GM19467 (cell line): ENCODE data around the gene SOX21.

Experiments used
- ATAC-seq: cut with Tn5 transposase; IDR thresholded peaks from one replicate; pipeline ENCODE4 v1.9.1; 2021; ENCODE audit warnings: mild to moderate bottlenecking, moderate library complexity; ENCODE audit not compliant: unreplicated experiment

SOX21 gene

DNA sequence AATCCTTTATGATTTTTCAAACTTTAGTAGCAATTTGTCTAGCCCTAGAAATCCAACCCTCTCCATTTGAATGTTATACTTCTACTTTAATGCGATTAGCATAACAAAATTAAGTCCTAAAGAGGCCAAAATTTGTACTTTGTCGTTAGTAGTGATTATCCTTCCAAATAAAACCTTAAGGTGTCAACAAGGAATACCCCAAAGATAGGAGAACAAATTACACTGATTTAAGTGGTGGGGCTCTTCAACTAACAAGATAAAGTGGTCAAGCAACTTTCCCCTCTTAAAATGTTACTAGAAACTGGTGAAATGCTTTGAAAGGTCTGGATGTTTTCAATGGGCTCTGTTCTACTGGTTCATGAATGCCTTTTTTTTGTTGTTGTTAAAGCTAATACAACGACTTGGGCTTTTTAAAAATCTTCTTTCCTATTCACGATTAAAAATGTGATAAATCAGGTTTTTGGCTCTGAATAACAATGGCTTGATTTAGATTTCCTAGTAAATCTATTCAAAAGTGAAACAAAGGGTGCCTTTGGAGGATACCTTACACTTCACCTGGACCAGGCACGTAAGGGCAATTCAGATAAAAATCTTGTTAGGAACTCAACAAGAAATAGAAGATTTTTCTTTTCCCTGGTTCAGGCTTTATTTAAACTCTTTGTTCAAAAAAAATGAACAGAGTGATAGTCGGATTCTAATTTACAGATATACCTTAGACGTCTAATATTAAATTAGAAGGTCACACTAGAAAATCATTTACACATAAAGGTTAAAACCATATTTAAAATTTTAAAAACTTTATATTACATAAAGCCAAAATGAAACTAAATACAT, 3.1 kb downstream of the SOX21 start:
- no peak for ATAC-seq

DNA sequence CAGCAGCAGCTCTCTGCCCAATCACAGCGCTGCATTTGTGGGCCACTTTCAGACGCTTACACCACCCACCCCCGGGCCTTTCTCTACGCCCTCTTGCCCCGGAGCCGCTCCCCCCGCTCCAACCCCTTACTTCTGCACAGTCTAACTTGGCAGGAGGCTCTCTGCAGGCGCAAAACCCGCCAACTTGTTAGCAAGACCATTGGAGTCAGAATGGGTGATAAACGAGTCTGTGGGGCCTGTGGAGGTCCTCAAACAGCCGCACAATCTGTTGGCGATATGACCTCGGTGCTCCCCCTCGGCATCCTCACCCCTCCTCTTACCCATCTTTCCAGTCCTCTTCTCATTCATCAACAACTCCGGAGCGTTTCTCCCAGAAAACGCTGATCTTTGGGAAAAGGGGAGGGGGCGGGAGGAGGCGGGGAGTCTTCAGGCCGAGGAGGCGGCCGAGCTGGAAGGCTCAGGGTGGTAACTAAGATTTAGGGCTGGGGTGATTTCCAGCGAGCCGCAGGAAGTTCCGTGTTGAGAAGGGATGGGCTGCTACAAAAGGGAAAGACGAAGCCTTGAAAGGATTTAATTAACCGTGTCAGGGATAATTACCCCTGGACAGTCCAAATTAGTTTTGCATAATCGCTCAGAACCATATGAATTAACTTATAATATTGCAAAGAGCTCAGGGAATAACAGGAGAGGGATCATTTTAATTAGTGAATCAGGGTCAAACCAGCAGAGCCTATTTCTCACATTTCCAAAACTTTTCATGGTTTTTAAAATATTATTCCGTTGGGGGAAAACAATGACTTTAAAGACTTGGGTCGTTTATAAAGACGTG, 4.1 kb downstream of the SOX21 start:
- ATAC-seq = no peak

DNA sequence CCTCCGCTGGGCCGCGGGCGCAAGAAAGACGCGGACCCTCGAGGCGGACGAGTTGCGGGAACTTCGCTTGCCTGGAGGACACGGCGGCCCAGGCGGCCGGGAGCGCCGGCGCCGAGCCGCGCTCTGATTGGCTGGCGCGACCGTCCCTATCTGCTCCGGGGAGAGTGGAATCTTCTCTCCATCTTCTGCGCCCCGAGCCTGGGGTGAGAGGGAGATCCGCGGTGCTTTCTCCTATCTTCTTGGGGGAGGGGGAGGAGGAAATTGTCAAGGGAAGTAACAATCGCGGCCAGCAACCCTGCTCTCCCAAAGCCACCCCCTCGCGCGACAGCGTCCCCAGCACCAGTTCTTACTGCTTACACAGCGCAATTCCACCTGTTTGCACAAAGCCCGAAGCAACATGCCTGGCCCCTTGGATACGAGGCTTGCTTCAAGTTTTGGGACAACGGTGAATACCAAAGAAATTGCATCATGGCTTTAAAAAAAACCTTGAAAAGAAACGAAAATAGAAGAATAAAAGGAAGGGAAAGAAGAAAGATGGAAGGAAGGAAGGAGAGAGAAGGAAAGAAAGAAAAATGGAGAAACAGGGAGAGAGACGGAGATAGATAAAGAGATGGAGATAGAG, 4.8 kb downstream of the SOX21 start:
- no peak for ATAC-seq

DNA sequence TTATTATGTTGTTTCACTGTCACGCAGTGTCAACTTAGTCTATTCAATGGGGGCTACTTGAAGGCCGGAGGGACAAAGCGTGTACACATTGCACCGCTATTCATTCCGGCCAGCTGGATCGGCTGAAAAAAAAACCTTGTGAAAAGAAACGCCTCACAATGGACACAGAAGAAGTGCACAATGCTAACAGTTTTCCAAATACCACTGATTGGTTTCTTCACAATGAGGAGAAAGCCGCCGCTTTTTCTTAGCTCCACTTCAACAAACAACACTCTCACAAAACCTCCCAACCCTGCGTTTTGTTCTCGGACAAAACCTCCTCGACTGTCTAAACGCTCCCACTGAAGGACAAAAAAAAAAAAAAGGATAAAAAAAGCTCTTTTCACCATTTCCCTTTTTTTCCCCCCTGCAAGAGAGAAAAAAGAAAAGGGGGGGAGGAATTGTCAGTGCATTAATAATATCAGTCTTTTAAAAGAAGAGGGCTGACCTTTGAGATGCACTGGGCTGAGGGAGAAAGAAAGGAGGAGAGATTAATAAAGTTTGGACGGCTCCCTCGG, 5.4 kb downstream of the SOX21 start:
- ATAC-seq = no peak

DNA sequence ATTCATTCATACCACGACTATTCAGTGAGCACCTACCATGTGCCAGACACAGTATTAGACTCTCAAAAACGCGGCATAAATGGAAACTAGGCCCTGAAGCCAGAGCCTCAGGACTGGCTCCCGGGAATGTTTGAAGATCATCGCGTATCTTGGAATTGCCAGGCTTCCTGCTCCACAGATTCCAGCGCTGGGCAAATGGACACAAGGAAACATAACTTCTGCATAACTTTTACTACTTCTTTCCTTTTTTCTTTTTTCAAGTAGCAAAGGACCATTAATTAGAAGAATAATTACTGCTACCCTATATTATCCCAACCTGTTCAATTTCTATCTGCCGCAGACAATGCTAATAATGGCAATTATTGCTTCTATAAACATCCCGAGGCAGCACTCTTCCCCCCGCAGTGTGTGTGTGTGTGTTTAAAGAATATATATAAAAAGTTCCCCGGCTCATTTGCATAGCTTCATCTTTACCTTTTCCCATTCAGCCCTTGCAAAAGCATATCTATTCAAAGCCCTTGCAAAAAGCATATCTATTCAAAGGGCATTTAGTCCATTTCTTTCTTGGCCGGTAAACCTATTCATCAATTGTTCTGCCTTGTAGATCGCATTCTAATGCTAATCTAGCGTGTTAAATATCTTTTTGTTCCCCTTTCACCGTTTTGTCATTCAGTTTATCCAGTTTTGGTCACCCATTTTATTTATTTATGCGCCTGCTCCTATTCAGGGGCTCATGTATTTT, 6.1 kb downstream of the SOX21 start:
- ATAC-seq = no peak

DNA sequence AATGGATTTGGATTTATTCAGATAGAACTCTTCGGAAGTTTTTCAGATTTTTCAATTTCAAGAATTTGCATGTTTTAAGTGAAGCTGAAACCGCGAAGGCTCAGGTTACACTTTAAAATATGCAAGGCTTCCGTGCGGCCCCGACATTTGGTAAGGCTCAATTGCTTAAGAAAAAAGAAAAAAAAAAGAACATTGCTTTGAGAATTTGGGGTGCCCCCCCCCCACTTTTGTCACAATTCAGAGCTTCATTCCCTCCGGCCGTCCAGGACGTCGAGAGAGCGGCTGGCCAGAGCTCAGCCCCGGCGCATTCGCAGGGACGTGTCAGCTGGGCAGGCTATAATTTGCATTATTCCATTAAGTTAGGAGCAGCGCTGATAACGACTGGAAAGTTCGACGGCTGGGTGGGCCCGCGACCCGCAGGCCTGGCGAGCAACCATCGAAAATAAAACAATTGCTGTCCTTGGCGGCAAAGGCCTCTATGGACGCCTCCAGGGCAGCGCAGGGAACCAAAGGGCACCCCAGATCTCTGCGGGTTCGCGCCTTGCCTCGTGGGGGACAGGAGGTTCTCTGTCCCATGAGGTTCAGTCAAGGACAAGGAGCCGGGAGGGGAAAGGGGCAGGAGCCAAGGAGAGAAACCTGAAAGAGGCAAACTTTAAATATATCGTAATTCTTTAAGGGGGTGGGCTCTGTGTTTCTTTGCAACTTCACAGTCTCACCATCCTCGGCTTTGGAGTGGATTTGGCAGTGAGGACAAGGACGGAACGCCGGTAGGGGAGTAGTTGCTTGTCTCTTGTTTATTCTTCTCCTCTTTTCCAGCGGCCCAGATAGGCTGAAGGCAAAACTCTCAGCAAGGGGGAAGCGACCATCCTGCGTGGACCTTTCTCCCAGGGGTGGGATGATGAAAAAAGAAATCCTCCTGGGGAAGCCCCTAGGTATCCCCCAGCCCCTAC, 7.0 kb downstream of the SOX21 start:
- ATAC-seq = no peak

DNA sequence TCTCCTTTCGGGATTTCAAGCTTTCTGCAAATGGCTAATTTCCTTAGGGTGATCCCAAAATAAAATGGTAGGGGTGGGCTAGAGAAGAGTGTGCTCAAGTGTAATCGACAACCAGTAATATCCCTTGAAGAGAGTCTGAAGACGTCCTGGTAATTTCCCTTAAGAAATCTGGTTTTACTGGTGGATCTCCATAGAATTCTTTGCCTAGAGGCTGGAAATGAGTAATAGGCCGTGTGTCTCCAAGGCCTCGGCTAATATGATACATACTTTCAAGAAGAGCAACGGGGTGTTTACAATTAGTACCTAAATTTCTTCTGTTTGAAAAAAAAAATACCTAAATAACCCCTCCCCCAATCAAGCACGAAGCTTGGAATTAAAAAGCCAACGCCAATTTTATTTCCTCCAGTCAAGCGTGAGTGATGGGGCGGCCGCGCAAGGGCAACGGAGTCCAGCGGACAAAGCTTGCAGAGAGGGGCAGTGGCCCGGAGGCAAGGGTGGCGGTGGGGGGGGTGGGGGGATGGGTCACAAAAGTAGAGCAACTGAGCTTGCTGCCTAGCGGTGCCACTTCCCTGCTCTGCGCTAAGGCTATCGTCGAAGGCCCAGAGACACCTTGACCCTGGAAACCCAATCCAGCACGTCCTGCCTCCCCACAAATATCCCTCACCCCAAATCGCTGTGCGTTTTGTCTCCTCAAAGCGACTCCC, 7.8 kb downstream of the SOX21 start:
- no peak for ATAC-seq

DNA sequence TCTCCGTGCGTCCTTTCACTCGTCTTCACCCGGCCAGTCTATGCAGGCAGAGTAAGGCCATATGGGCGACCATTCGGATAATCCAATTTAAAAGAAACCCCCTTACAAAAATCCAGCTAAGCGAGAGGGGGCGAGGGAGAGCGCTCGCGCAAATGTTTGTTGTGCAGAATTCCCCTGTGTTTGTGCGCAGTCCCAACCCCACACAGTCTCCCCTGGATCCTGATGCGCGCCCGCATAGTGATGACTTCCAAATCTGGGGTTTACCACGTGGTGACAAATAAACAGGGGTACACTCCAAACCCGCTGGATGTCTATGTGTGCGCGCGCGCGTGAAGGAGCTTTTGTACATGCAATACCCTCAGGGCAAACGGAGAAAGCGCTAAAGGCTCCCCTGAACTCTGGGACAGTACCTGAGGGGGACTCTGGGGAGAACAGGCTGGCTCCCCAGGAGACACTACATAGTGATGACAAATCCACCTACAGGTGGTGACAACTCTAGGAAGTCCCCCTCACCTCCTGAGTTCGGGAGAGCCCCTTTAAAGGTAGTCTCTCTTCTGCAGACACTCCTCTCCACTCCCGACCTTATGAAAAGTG, 8.5 kb downstream of the SOX21 start:
- no peak for ATAC-seq

DNA sequence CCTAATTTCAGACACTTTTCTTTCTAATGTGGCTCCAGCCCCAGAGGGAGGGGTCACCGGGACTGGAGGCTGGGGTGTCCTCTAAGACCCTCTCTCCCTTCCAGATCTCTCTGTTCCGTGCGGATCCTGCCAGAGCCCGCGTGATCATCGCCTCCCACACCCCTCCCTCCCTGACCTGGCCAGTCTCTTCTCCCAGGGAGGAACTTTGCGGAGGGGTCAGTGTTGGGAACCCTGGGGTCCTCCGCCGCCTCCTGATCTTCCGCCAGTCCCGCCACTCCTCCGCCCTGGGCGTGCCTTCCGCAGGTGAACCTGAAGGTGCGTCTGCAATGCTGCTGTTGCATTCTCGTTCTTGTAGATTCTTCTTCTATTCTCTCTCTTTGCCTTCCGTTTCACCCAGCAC, 9.1 kb downstream of the SOX21 start:
- ATAC-seq = no peak

DNA sequence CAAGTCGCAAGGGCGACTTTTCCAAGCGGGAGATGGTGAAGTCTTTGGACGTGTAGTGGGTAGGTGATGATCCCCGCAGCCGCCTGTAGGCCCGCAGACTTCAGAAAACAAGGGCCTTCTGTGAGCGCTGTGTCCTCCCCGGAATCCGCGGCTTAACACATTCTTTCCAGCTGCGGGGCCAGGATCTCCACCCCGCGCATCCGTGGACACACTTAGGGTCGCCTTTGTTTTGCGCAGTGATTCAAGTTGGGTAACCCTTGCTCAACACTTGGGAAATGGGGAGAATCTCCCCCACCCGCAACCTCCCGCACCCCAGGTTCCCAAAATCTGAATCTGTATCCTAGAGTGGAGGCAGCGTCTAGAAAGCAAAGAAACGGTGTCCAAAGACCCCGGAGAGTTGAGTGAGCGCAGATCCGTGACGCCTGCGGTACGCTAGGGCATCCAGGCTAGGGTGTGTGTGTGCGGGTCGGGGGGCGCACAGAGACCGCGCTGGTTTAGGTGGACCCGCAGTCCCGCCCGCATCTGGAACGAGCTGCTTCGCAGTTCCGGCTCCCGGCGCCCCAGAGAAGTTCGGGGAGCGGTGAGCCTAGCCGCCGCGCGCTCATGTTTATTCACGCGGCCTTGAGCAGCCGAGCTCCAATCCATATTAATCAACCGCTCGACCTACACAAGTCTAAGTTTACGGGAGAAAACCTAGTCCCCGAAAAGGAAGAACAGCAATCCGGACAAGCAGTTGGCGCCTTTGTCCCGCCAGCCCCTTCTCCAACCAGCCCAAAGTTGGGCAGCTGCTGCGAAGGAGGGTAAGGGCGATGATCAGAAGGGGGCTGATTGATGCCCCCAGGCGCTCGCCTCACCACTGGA, 9.9 kb downstream of the SOX21 start:
- no peak for ATAC-seq

DNA sequence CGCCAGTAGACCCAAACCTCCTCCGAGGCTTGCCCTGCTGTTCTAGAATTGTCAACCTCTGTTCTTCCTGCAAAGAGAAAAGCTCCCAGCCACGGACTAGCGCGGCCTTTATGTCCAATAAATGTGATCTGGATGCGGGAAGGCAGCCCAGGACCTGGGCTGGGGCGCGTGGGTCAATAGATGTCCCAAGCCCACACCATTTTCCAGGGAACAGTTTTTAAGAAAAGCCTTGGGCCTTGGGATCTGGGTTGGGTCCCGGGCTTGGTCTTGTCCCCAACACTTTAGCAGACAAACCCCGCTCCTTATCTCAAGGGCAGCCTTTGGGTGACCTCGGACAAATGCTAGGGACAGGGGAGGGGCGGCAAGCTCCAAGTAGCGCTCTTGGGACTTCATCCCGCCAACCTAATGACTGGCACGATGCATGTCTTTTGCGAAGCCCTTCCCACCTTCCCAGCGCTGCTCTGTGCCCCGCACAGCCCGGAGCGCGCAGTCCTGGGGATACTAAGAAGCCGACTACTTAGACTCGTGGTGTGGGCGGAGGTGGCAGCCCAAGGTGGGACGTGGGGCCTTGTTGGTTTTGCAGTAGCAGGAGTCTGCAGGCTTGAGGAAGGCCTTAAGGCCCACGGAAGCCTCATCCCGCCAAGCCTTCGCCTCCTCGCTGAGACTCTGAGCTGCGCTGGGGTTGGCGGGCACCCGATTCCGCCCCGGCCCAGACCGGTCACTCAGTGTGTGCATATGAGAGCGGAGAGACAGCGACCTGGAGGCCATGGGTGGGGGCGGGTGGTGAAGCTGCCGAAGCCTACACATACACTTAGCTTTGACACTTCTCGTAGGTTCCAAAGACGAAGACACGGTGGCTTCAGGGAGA, 10.8 kb downstream of the SOX21 start:
- no peak for ATAC-seq

DNA sequence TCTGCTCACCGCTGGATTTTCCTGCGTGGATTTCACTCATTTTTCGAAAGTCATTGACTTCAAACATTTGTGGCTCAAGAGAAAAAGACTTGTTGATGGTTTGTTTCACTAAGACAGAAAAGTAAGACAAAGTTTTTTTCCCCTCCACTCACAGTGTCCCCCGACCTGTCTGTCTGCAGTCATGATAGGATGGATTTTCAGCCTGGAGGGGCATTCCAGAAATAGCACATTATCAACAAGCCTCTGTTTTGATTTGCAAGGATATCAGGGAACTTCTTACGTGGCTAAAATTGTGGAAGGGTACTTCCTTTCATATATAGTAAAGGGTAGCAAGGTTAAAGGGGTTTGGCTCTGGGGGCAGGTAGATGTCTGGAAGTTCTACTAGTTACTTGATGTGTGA, 11.8 kb downstream of the SOX21 start:
- ATAC-seq = no peak

DNA sequence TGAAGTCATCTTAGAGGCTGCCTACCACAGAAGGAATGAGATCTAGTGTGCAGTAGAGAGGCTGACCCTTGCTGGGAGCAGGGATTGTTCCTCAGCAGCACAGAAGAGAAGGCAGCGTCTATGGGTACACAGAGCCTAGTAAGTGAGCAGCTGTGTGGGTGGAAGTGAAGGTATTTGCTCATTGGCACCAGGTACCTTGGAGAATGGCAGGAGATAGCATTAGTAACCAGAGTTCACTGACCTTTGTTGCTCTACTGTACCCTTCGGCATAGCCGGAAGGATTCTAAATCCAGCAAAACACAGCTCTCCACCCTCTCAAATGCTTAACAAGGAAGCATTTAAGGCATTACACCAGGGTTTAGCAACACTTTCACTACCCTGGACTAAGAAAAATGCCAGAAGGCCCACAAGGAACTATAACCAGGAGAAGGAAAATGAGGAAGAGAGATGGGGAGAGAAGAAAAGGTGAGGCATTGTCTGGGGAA, 12.3 kb downstream of the SOX21 start:
- no peak for ATAC-seq

DNA sequence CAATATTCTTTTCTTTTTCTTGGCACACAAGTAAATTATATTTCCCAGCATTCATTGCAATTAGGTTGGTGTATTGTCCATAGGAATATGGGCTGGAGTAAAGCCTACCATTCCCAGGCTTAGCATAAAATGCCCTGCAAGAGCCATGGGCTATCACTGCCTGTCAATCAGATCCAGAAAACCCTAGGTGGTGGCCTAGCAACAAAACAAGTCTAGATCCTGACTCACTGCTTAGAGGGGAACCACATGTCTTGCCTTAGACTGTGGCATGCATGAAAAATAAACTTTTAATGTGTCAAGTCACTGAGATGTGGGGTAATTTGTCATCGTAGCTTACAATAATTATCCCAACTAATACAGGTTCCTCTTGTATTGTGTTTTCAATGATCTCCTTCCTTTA, 16.2 kb downstream of the SOX21 start:
- no peak for ATAC-seq

DNA sequence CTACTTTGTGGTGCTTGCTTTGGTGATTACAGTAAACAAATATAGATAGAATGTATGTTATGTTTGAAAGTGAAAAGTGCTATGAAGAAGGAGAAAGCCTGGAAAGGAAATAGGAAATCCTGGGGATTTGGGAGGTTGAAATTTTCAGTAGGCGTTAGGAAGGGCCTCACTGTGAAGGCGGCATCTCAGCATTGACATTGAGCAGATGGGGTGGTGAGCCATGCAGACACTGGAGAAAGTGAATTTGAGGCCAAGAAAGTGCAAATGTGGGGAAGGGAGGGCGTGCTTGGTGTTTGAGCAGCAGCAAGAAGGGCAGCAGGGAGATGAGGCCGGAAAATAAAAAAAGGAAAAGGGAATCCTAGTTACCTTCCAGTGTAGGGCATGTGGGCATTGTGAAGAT, 20.3 kb downstream of the SOX21 start:
- no peak for ATAC-seq

DNA sequence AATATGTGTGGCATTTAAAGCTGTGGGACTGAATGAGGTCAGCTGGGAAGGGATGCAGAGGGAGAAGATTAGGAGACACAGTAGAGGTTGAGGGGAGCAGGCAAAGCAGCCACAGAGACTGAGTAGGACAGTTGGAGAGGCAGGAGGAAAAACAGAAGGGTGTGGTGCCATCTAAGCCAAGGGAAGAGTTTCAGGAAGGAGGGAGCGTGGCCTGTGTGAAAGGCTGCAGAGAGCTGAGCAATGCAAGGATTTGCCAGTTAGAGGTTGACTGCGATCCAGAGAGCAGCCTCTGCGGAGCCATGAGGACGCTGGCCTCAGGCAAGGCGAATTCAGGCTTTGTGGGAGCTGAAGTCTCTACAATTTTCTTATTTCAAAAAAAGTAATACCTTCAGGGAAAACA, 28.9 kb downstream of the SOX21 start:
- ATAC-seq = no peak

DNA sequence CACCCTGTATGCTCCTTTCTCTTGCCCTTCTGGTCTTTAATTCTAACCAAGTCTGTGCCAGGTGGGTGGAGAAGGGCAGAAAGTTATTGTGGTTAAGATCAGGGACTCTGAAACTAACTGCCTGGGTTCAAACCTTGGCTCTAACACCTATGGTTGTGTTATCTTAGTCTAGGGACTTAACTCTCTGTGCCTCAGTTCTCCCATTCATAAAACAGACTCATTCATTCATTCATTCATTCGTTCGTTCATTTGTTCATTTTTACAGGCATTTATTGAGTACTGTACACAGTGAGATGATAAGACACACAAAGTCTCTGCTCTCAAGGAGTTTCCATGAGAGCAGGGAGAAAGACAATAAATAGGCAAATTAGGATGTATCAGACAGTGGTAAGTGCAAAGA, 30.1 kb downstream of the SOX21 start:
- ATAC-seq = no peak
